ENCODE results near the gene SGSM1.

The SGSM1 gene

DNA sequence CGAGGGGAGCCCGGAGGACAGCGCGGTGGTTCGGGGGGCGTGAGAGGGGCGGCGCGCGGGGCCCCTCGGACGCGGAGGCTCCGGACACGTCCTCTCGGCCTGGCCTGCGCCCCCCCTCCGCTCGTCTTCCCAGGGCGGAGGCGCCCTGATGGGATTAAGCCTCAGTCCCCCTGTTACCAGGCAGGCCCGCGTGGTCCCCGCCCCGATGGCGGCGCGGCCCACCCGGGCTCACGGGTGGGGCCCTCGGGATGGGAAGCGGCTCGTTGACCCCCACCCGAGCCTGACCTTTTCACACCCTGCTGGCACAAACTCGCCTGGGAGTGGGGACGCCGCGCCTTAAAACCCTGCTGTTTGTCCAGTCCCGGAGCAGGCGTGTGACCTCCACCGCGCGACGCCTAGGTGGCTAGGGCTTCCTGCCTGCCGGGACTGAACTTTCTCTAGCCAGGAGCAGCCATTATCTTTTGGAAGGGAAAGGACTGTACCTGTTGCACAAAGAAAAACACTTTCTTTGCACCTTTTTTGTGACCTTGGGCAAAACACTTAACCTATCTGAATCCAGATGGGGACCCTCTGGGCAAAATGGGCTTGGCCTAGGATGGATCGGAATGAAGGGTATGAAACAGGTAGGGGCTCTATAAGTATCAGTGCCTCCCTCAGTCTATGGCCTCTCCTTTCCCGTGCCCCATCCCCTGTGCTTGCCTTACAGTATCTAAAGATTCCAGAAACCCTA is 147.5 kb downstream of the SGSM1 start (continued):
- TF ChIP-seq, protein P1, sequence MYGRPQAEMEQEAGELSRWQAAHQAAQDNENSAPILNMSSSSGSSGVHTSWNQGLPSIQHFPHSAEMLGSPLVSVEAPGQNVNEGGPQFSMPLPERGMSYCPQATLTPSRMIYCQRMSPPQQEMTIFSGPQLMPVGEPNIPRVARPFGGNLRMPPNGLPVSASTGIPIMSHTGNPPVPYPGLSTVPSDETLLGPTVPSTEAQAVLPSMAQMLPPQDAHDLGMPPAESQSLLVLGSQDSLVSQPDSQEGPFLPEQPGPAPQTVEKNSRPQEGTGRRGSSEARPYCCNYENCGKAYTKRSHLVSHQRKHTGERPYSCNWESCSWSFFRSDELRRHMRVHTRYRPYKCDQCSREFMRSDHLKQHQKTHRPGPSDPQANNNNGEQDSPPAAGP (tag by site-specific recombination; IDR thresholded peaks at IDR 0.05) = peak; percentile 70; the same call in 1 of the 2 replicates
- TF ChIP-seq ZSCAN23 (tag by site-specific recombination; IDR thresholded peaks at IDR 0.05) (no peak), GLIS1 (tag by site-specific recombination; IDR thresholded peaks at IDR 0.05) (no peak), ZNF202 (tag by site-specific recombination; IDR thresholded peaks at IDR 0.05; ENCODE audit: borderline replicate concordance) (no peak), PATZ1 (tag by site-specific recombination; IDR thresholded peaks at IDR 0.05) (peak; percentile 73), ZNF175 (tag by site-specific recombination; IDR thresholded peaks at IDR 0.05) (no peak), KLF16 (tag by site-specific recombination; IDR thresholded peaks at IDR 0.05) (peak; percentile 29; the same call in 1 of the 2 replicates), ZNF514 (tag by site-specific recombination; IDR thresholded peaks at IDR 0.05) (no peak), SCRT1 (tag by site-specific recombination; IDR thresholded peaks at IDR 0.05; ENCODE audit: borderline replicate concordance) (peak; percentile 88; the same call in 1 of the 2 replicates), ZBTB20 (tag by site-specific recombination; IDR thresholded peaks at IDR 0.05) (peak; percentile 58; the same call in 1 of the 2 replicates), ZNF169 (tag by site-specific recombination; IDR thresholded peaks at IDR 0.05) (no peak), ZXDB (tag by site-specific recombination; IDR thresholded peaks at IDR 0.05) (0 out of 2 replicates have a peak, but pooled peaks have one; percentile 12), ZNF624 (tag by site-specific recombination; IDR thresholded peaks at IDR 0.05) (no peak), SCRT2 (tag by site-specific recombination; IDR thresholded peaks at IDR 0.05) (peak; percentile 98), TCF7L2 (IDR thresholded peaks at IDR 0.05; ENCODE audit: borderline replicate concordance, low read depth, low read length) (no peak), ZNF488 (tag by site-specific recombination; IDR thresholded peaks at IDR 0.05) (no peak), ZNF768 (tag by site-specific recombination; IDR thresholded peaks at IDR 0.05) (no peak), ZNF311 (tag by site-specific recombination; IDR thresholded peaks at IDR 0.05; ENCODE audit: borderline replicate concordance) (no peak), ZNF629 (tag by site-specific recombination; IDR thresholded peaks at IDR 0.05) (no peak), ZNF140 (tag by site-specific recombination; IDR thresholded peaks at IDR 0.05) (no peak), ZNF449 (tag by site-specific recombination; IDR thresholded peaks at IDR 0.05) (no peak), ZNF335 (tag by site-specific recombination; conservative IDR thresholded peaks at IDR 0.05) (peak; percentile 70), PRDM1 (tag by site-specific recombination; IDR thresholded peaks at IDR 0.05) (peak; percentile 86), ZNF777 (tag by site-specific recombination; IDR thresholded peaks at IDR 0.05; ENCODE audit: borderline replicate concordance) (0 out of 2 replicates have a peak, but pooled peaks have one; percentile 25), ZNF548 (tag by site-specific recombination; IDR thresholded peaks at IDR 0.05) (no peak), ZNF558 (tag by site-specific recombination; IDR thresholded peaks at IDR 0.05) (no peak), ZNF24 (tag by site-specific recombination; IDR thresholded peaks at IDR 0.05) (no peak), KLF9 (tag by site-specific recombination; IDR thresholded peaks at IDR 0.05; ENCODE audit: low read depth) (peak; percentile 82)
- TF ChIP-seq, protein P2, sequence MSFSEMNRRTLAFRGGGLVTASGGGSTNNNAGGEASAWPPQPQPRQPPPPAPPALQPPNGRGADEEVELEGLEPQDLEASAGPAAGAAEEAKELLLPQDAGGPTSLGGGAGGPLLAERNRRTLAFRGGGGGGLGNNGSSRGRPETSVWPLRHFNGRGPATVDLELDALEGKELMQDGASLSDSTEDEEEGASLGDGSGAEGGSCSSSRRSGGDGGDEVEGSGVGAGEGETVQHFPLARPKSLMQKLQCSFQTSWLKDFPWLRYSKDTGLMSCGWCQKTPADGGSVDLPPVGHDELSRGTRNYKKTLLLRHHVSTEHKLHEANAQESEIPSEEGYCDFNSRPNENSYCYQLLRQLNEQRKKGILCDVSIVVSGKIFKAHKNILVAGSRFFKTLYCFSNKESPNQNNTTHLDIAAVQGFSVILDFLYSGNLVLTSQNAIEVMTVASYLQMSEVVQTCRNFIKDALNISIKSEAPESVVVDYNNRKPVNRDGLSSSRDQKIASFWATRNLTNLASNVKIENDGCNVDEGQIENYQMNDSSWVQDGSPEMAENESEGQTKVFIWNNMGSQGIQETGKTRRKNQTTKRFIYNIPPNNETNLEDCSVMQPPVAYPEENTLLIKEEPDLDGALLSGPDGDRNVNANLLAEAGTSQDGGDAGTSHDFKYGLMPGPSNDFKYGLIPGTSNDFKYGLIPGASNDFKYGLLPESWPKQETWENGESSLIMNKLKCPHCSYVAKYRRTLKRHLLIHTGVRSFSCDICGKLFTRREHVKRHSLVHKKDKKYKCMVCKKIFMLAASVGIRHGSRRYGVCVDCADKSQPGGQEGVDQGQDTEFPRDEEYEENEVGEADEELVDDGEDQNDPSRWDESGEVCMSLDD (tag by site-specific recombination; IDR thresholded peaks at IDR 0.05) = peak; percentile 68
- TF ChIP-seq, protein P3, sequence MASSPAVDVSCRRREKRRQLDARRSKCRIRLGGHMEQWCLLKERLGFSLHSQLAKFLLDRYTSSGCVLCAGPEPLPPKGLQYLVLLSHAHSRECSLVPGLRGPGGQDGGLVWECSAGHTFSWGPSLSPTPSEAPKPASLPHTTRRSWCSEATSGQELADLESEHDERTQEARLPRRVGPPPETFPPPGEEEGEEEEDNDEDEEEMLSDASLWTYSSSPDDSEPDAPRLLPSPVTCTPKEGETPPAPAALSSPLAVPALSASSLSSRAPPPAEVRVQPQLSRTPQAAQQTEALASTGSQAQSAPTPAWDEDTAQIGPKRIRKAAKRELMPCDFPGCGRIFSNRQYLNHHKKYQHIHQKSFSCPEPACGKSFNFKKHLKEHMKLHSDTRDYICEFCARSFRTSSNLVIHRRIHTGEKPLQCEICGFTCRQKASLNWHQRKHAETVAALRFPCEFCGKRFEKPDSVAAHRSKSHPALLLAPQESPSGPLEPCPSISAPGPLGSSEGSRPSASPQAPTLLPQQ (tag by site-specific recombination; IDR thresholded peaks at IDR 0.05) = peak; percentile 50
